ENCODE measurements around the gene SBNO2. TPM values are rescaled to one million over a fixed set of nuclear protein-coding genes. Genes with fewer than 3 reads are reported as not detected.

Gene SBNO2
- total RNA-seq, 2 donors from 2014 or later = 14.7 to 17.7 TPM

DNA sequence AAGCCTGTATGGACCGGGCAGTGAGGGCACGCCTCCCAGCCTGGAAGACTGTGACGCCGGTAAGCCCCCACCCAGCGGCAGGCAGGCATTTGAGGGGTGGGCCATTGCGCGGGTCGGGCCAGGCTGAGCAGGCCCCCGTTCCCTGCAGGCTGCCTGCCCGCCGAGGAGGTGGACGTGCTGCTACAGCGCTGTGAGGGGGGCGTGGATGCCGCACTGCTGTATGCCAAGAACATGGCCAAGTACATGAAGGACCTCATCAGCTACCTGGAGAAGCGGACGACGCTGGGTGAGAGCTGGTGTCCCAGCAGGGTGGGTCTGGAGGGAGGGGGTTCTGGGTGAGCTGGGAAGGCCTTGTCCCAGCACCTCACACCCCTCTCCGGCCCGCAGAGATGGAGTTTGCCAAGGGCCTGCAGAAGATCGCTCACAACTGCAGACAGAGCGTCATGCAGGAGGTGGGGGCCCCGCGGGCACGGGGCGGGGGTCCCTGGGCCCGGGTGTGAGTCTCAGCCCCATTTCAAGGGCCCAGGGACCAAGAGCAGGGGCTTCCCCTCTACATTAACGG, 100.0 kb downstream of the SBNO2 start:
- Histone ChIP-seq H3K36me3 (no peaks in the 10 kb centered on the region), H3K27ac (no peak overlapping the region), H3K4me1 (peaks cover 0 to 12% of the 10 kb centered on the region in 2 donors), H3K27me3 (peaks cover 4 to 5% of the 10 kb centered on the region in 2 donors), H3K9me3 (no peaks in the 10 kb centered on the region), H3K4me3 (peak overlapping the region in 1 of 2 donors; percentile 17)
- DNase-seq (ENCODE audit: low spot score) = no peak
- TF ChIP-seq, protein P1, sequence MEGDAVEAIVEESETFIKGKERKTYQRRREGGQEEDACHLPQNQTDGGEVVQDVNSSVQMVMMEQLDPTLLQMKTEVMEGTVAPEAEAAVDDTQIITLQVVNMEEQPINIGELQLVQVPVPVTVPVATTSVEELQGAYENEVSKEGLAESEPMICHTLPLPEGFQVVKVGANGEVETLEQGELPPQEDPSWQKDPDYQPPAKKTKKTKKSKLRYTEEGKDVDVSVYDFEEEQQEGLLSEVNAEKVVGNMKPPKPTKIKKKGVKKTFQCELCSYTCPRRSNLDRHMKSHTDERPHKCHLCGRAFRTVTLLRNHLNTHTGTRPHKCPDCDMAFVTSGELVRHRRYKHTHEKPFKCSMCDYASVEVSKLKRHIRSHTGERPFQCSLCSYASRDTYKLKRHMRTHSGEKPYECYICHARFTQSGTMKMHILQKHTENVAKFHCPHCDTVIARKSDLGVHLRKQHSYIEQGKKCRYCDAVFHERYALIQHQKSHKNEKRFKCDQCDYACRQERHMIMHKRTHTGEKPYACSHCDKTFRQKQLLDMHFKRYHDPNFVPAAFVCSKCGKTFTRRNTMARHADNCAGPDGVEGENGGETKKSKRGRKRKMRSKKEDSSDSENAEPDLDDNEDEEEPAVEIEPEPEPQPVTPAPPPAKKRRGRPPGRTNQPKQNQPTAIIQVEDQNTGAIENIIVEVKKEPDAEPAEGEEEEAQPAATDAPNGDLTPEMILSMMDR (IDR thresholded peaks at IDR 0.05) = no peak

DNA sequence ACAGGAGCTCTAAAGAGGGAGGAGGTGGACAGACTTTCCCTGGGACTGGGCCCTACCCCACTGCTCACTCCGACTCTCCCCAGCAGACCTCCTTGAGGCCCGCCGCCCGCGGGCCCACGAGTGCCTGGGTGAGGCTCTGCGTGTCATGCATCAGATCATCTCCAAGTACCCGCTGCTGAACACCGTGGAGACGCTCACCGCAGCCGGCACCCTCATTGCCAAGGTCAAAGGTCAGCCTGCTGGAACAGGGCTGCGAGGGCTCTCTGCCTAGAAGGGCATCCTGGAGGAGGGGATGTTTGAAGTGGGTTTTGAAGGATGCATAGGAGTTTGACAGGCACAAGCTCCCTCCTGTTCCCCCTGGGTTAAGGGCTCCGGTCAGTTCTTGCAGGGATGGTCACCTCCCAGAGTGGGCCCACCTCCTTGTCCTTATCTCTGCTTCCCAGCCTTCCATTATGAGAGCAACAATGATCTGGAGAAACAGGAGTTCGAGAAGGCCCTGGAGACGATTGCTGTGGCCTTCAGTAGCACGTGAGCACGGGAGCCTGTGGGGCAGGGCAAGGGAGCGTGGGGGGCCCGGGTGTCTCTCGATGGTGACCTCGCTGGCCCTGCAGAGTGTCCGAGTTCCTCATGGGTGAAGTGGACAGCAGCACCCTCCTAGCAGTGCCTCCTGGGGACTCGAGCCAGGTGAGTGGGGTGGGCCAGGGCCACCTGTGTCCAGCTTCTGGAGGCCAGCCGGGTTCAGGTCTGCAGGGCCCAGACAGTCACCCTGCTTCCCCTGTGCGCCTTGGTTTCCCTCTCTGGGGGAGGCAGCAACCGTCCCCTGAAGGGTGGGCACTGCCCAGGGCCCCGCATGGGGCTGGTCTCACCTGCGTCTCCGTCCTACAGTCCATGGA, 100.8 kb downstream of the SBNO2 start:
- no peak for DNase-seq (ENCODE audit: low spot score)

DNA sequence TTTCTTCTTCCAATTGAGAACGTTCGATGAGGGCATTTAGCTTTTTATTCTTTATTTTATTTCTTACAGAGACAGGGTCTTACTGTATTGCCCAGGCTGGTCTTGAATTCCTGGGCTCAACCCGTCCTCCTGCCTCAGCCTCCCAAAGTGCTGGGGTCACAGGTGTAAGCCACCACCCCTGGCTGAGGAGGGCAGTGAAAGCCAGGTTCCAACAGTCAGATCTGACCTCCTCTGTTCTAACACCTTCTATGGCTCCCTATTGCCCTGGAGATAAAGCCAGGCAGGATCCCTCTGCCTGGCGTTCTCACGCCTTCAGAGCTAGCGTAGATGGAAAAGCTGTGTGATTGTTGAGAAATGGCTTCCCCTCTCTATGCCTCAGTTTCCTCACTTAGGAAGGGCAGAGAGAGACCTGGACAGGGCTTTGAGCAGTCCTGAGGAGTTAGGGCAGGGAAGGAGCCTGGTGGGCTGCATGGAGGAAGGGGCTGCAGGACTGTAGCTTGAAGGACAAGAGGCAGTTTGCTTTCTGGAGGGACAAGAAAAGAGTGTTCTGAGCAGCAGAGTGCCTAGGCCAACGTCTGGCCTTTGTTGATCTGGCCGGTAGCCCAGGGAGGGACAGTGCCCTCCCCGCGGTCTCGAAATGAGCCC, 101.6 kb downstream of the SBNO2 start:
- peaks cover 5 to 6% of the 10 kb centered on the region in 2 donors for H3K27me3 ChIP-seq

More for the DNA sequence above, 100.8 kb downstream of the SBNO2 start:
- Histone ChIP-seq H3K27me3 (peaks cover 4 to 5% of the 10 kb centered on the region in 2 donors), H3K36me3 (no peaks in the 10 kb centered on the region), H3K4me1 (peaks cover 0 to 14% of the 10 kb centered on the region in 2 donors), H3K27ac (no peak overlapping the region), H3K4me3 (no peak overlapping the region), H3K9me3 (no peaks in the 10 kb centered on the region)
- TF ChIP-seq, protein P1 (IDR thresholded peaks at IDR 0.05) = no peak

DNA sequence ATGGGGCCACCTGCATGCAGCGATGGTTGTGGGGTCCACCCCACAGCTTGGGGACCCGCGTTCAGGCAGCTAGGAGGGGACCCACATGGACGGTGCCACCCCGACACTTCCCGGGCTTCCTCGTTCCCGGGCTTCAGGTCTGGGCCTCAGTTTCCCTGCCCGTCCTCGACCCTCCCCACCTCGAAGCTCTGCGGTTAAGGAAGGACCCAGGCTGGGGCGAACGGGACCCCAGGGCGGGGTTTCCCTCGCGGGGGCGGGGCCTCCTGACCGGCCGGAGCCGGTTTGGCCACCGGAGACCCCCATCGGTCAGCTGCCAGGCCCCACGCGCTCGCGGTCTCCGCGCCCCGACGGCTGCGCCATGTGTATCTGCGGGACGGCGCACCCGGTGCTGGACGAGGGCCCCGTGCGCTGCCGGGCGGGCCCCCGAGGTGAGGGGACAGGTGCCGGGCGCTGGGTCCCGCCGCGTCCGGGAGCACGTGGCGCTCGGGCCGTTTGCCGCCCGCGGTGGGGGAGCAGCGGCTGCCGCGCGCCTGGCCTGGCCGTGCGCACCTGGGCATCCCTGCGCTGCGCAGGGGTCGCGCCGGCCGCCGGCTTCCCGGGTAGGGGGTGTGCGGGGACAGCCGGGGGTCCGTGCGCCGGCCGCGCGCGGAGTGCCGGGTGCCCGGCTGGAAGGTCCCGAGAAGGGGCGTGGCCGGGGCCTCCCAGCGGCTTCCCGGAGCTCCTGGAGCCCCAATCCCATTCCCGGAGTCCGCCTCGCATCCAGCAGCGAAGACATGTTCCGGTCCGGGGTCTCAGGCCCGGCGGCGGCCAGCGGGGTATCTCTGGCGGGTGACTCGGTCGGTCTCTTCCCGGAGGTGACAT, 102.9 kb downstream of the SBNO2 start:
- Histone ChIP-seq H3K4me3 (peak overlapping the region in 1 of 2 donors; percentile 22), H3K36me3 (no peaks in the 10 kb centered on the region), H3K27me3 (peaks cover 11 to 16% of the 10 kb centered on the region in 2 donors), H3K4me1 (peaks cover 0 to 29% of the 10 kb centered on the region in 2 donors), H3K9me3 (no peaks in the 10 kb centered on the region), H3K27ac (no peak overlapping the region)
- TF ChIP-seq, protein P1 (IDR thresholded peaks at IDR 0.05) = no peak
- no peak for DNase-seq (ENCODE audit: low spot score)

More for the DNA sequence above, 101.6 kb downstream of the SBNO2 start:
- Histone ChIP-seq H3K36me3 (no peaks in the 10 kb centered on the region), H3K27ac (no peak overlapping the region), H3K9me3 (no peaks in the 10 kb centered on the region), H3K4me1 (peaks cover 0 to 16% of the 10 kb centered on the region in 2 donors), H3K4me3 (no peak overlapping the region)
- TF ChIP-seq, protein P1 (IDR thresholded peaks at IDR 0.05) = no peak
- DNase-seq (ENCODE audit: low spot score) = no peak

DNA sequence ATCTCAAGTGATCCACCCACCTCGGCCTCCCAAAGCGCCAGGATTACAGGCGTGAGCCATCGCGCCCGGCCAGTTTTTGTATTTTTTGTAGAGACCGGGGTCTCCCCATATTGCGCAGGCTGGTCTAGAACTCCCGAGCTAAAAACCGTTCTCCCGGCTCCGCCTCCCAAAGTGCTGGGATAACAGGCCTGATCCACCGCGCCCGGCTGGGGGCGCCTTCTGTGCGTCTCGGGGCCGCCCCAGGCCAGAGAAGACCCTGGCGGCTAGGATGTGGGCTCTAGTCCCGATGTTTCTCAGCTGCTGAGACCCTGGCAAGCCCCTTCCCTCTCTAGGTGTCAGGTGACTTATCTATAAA, 103.5 kb downstream of the SBNO2 start:
- no peak for DNase-seq (ENCODE audit: low spot score)
- Histone ChIP-seq H3K36me3 (no peaks in the 10 kb centered on the region), H3K27ac (no peak overlapping the region), H3K4me3 (no peak overlapping the region), H3K9me3 (no peaks in the 10 kb centered on the region), H3K27me3 (peaks cover 11 to 22% of the 10 kb centered on the region in 2 donors), H3K4me1 (peaks cover 0 to 33% of the 10 kb centered on the region in 2 donors)
- TF ChIP-seq, protein P1 (IDR thresholded peaks at IDR 0.05) = no peak
